ENCODE results near the gene MPV17.
"Not testable (repeated sequence)": the region's sequence is repeated elsewhere in the genome, so short reads cannot be mapped to it uniquely, and the experiment has no call there.

The MPV17 gene

GRCh38 chr2:27281442-27281841, 41.5 kb downstream of the MPV17 start:
- H3K4me3 ChIP-seq (replicated peaks; ENCODE audit: low read depth, low read length) = no peak overlapping the region
- DNase-seq (ENCODE audit: extremely low read depth, insufficient read length) = no peak
- no peaks in the 10 kb centered on the region for H3K36me3 ChIP-seq (ENCODE audit: control insufficient read depth, insufficient read depth, low read length)
- H3K27me3 ChIP-seq (replicated peaks; ENCODE audit: control insufficient read depth, insufficient read depth, low read length) = peaks cover 3% of the 10 kb centered on the region
- TF ChIP-seq, protein P1, sequence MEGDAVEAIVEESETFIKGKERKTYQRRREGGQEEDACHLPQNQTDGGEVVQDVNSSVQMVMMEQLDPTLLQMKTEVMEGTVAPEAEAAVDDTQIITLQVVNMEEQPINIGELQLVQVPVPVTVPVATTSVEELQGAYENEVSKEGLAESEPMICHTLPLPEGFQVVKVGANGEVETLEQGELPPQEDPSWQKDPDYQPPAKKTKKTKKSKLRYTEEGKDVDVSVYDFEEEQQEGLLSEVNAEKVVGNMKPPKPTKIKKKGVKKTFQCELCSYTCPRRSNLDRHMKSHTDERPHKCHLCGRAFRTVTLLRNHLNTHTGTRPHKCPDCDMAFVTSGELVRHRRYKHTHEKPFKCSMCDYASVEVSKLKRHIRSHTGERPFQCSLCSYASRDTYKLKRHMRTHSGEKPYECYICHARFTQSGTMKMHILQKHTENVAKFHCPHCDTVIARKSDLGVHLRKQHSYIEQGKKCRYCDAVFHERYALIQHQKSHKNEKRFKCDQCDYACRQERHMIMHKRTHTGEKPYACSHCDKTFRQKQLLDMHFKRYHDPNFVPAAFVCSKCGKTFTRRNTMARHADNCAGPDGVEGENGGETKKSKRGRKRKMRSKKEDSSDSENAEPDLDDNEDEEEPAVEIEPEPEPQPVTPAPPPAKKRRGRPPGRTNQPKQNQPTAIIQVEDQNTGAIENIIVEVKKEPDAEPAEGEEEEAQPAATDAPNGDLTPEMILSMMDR (IDR thresholded peaks at IDR 0.05; ENCODE audit: insufficient read depth, low read length, poor library complexity, severe bottlenecking) = no peak

GRCh38 chr2:27280826-27281225, 42.1 kb downstream of the MPV17 start:
- DNase-seq (ENCODE audit: extremely low read depth, insufficient read length) = no peak
- no peak overlapping the region for H3K4me3 ChIP-seq (replicated peaks; ENCODE audit: low read depth, low read length)
- peaks cover 3% of the 10 kb centered on the region for H3K27me3 ChIP-seq (replicated peaks; ENCODE audit: control insufficient read depth, insufficient read depth, low read length)
- TF ChIP-seq, protein P1 (IDR thresholded peaks at IDR 0.05; ENCODE audit: insufficient read depth, low read length, poor library complexity, severe bottlenecking) = no peak
- H3K36me3 ChIP-seq (ENCODE audit: control insufficient read depth, insufficient read depth, low read length) = no peaks in the 10 kb centered on the region

DNA sequence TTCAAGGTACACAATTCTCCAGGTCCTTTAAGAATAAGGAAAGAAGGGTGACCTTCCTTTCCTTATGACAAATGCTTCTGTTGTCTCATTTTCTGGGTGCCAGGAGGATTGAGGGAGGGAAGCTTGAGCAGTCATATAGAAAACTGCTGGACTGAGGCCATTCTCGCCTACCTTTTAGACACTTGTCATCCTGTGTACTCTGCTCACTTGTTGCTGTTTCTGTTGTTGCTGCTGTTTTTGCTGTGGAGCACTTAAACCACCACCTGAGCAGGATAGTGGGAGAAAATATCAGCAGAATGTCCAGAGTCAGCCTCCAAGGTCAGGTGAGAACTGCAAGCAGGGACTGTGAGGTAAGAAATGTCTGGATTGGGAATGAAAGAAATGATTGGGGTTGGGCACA, 44.9 kb downstream of the MPV17 start:
- no peak for DNase-seq (ENCODE audit: extremely low read depth, insufficient read length)
- Histone ChIP-seq H3K4me3 (replicated peaks; ENCODE audit: low read depth, low read length) (no peak overlapping the region), H3K36me3 (ENCODE audit: control insufficient read depth, insufficient read depth, low read length) (no peaks in the 10 kb centered on the region), H3K27me3 (replicated peaks; ENCODE audit: control insufficient read depth, insufficient read depth, low read length) (peaks cover 3% of the 10 kb centered on the region)
- TF ChIP-seq, protein P1 (IDR thresholded peaks at IDR 0.05; ENCODE audit: insufficient read depth, low read length, poor library complexity, severe bottlenecking) = no peak

- Histone ChIP-seq H3K4me3 (replicated peaks; ENCODE audit: low read depth, low read length) (no peak within 1 kb of the TSS), H3K27me3 (replicated peaks; ENCODE audit: control insufficient read depth, insufficient read depth, low read length) (no peaks in the 10 kb centered on the region), H3K36me3 (ENCODE audit: control insufficient read depth, insufficient read depth, low read length) (no peaks in the 10 kb centered on the region)
- TF ChIP-seq, protein P1 (IDR thresholded peaks at IDR 0.05; ENCODE audit: insufficient read depth, low read length, poor library complexity, severe bottlenecking) = no peak
- DNase-seq (ENCODE audit: extremely low read depth, insufficient read length) = no peak
Observed at GRCh38 chr2:27275211-27276150, 47.4 kb downstream of the MPV17 start, which contains the start of gene DNAJC5G. Gene DNAJC5G (plus strand): TSS chr2:27275433. CDS start chr2:27276729, 1,296 bp downstream.

DNA sequence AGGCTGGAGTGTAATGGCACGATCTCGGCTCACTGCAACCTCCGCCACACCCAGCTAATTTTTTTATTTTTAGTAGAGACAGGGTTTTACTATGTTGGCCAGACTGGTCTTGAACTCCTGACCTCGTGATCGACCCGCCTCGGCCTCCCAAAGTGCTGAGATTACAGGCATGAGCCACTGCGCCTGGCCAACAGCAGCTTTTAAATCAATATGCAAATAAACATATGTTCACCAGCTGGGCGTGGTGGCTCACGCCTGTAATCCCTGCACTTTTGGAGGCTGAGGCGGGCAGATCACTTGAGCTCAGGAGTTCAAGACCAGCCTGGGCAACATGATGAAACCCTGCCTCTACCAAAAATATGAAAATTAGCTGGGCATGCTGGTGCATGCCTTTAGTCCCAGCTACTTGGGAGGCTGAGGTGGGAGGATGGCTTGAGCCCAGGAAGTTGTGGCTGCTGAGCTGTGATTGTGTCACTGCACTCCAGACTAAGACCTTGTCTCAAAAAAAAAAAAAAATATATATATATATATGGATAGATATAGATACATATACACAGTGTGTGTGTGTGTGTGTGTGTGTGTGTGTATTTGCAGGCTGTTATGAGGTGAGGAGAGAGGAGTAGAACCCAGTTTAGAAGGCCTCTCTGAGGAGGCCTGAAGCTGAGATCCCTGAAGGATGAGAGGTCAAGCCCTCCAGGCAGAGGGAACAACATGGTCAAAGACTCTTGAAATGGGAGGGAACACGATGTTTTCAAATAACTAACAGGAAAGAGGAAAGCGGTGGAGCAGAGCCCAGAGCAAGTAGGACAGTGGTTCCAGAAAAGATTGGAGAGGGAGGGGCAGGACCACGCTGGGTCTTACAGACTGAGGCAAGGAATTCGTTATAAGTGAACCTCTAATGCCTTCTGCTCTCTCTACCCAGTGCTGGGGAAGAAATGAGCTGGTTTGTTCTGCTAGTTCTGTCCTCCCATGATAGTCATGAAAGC, 50.1 kb downstream of the MPV17 start:
- H3K27me3 ChIP-seq (replicated peaks; ENCODE audit: control insufficient read depth, insufficient read depth, low read length); H3K4me3 ChIP-seq (replicated peaks; ENCODE audit: low read depth, low read length); DNase-seq (ENCODE audit: extremely low read depth, insufficient read length); H3K36me3 ChIP-seq (ENCODE audit: control insufficient read depth, insufficient read depth, low read length): not testable (repeated sequence)

Data from GM06990 (cell line).